Superior temporal gyrus (tissue), 1 donor: ENCODE measurements around the gene HMGB4.

Experiments used
- DNase-seq: peaks from one replicate; pipeline ENCODE4 v3.0.0-alpha.2; 2016; ENCODE audit errors: extremely low spot score

HMGB4 gene

GRCh38 chr1:33897092-33897725, 33.3 kb downstream of the HMGB4 start:
- no peak for DNase-seq

- no peak for DNase-seq
Observed at GRCh38 chr1:33898406-33898805, 34.5 kb downstream of the HMGB4 start.

- no peak for DNase-seq
Observed at GRCh38 chr1:33898881-33899280, 35.0 kb downstream of the HMGB4 start.

- no peak for DNase-seq
Observed at GRCh38 chr1:33899746-33900145, 35.9 kb downstream of the HMGB4 start.

GRCh38 chr1:33902486-33903209, 38.8 kb downstream of the HMGB4 start:
- DNase-seq: no peak

GRCh38 chr1:33903210-33903589, 39.3 kb downstream of the HMGB4 start:
- no peak for DNase-seq

- no peak for DNase-seq
Observed at GRCh38 chr1:33905241-33905640, 41.4 kb downstream of the HMGB4 start.

- no peak for DNase-seq
Observed at GRCh38 chr1:33906156-33906555, 42.3 kb downstream of the HMGB4 start.

- DNase-seq: no peak
Observed at GRCh38 chr1:33908324-33908956, 44.6 kb downstream of the HMGB4 start.
